Activated CD8-positive, alpha-beta memory T cell treated with anti-CD3 and anti-CD28 coated beads for 1 hour (primary cell): ENCODE data around the gene RRP8.
A peak's percentile ranks its signal among the peaks of the same experiment; 100 is the strongest.

Source experiments
- DNase-seq, 2 donors: peaks; one replicate each; pipeline ENCODE4 v3.0.0-alpha.2; 2020; ENCODE audit warnings: low read depth in 1 of 2; ENCODE audit errors: extremely low read depth in 1 of 2

RRP8 gene

GRCh38 chr11:6604790-6605189 lies 1.4 kb upstream of the RRP8 start:
- no peak for DNase-seq

- DNase-seq = peak in 1 of 2 donors; percentile 33
Measured at GRCh38 chr11:6604081-6604626, 738 bp upstream of the RRP8 start.

- no peak for DNase-seq
Measured at GRCh38 chr11:6602096-6602940, 1.1 kb downstream of the RRP8 start.

GRCh38 chr11:6601041-6601461 lies 2.4 kb downstream of the RRP8 start:
- DNase-seq = no peak

GRCh38 chr11:6599881-6600390 lies 3.5 kb downstream of the RRP8 start:
- DNase-seq = no peak

GRCh38 chr11:6599449-6599848 lies 4.0 kb downstream of the RRP8 start:
- DNase-seq = no peak

- no peak for DNase-seq
Measured at GRCh38 chr11:6598555-6598954, 4.9 kb downstream of the RRP8 start.

GRCh38 chr11:6596239-6596877 lies 7.1 kb downstream of the RRP8 start:
- no peak for DNase-seq

GRCh38 chr11:6594142-6594768 lies 9.2 kb downstream of the RRP8 start:
- no peak for DNase-seq

- DNase-seq = no peak
Measured at GRCh38 chr11:6588018-6588417, 15.4 kb downstream of the RRP8 start.

- no peak for DNase-seq
Measured at GRCh38 chr11:6587360-6587953, 16.0 kb downstream of the RRP8 start.

GRCh38 chr11:6586434-6587359 lies 16.7 kb downstream of the RRP8 start:
- no peak for DNase-seq

GRCh38 chr11:6584528-6584927 lies 18.9 kb downstream of the RRP8 start:
- DNase-seq = no peak

GRCh38 chr11:6583584-6583983 lies 19.8 kb downstream of the RRP8 start:
- no peak for DNase-seq

- no peak for DNase-seq
Measured at GRCh38 chr11:6579681-6580080, 23.7 kb downstream of the RRP8 start.

GRCh38 chr11:6578134-6578533 lies 25.3 kb downstream of the RRP8 start:
- no peak for DNase-seq

GRCh38 chr11:6576471-6577373 lies 26.7 kb downstream of the RRP8 start:
- DNase-seq = no peak

- DNase-seq = no peak
Measured at GRCh38 chr11:6574816-6575715, 28.4 kb downstream of the RRP8 start.
